Endothelial cell of umbilical vein (primary cell): ENCODE results near the gene INTS7. TPM values are rescaled to one million over a fixed set of nuclear protein-coding genes. Genes with fewer than 3 reads are reported as not detected.

ENCODE experiments used
- BruUV-seq: library from RNA; stranded (reverse); fragments of 400-500 nt; replicated peaks from 2 replicates; lab custom pipeline; 2021; lab: Mats Ljungman, UMichigan
- CTCF ChIA-PET: fragments of 300-600, 350-600 bp; sonication (Branson Sonifier 250); formaldehyde crosslinking; loops from one replicate; lab custom pipeline; 2021; ENCODE audit warnings: antibody characterized with exemption, inconsistent platforms; lab: Charles Lee
- POLR2A ChIA-PET: fragments of 300-600, 350-600 bp; sonication (Branson Sonifier 250); formaldehyde crosslinking; loops from one replicate; lab custom pipeline; 2021; ENCODE audit warnings: antibody characterized with exemption, inconsistent platforms; lab: Charles Lee
- DNase-seq: peaks from one replicate; pipeline ENCODE4 v3.0.0-alpha.2; 2011; ENCODE audit warnings: low read depth, low spot score
- FAIRE-seq: peaks from 2 replicates; lab custom pipeline; 2011; peaks lifted over from hg19 to GRCh38; lab: Jason Lieb, UNC
- H2AFZ ChIP-seq: 2 replicates; pipeline ENCODE4 v1.6.0; 2012; ENCODE audit warnings: low read depth, low read length, control low read depth, inconsistent platforms
- H3K27ac ChIP-seq: 2 replicates; pipeline ENCODE4 v1.5.1; 2011; ENCODE audit warnings: low read depth, mild to moderate bottlenecking, control low read depth, low read length, moderate library complexity; ENCODE audit not compliant: insufficient read depth
- H3K27me3 ChIP-seq, 2 experiments: 2 replicates each; pipeline versions ENCODE4 v1.6.0 to v1.6.1; 2011; ENCODE audit warnings: low read length in 2 of 2, mixed read lengths in 1 of 2; ENCODE audit not compliant: control insufficient read depth in 2 of 2, insufficient read depth in 2 of 2
- H3K36me3 ChIP-seq, 2 experiments: 2 replicates in 1 of 2; 3 replicates in 1 of 2; pipeline ENCODE4 v1.5.1; 2011; ENCODE audit warnings: low read length in 2 of 2, mild to moderate bottlenecking in 1 of 2, moderate library complexity in 1 of 2; ENCODE audit not compliant: control insufficient read depth in 2 of 2, insufficient read depth in 2 of 2; ENCODE audit errors: extremely low read depth in 1 of 2
- H3K4me1 ChIP-seq: 3 replicates; pipeline ENCODE4 v1.5.1; 2011; ENCODE audit warnings: mild to moderate bottlenecking, low read length; ENCODE audit not compliant: control insufficient read depth, insufficient read depth; ENCODE audit errors: extremely low read depth
- H3K4me2 ChIP-seq: 2 replicates; pipeline ENCODE4 v1.6.1; 2011; ENCODE audit warnings: low read length, control low read depth, mixed read lengths; ENCODE audit not compliant: insufficient read depth
- H3K4me3 ChIP-seq, 3 experiments: fragments of 200-600 bp in 1 of 3; sonication (generic), shearing (Covaris generic) in 1 of 3; replicated peaks in 1 of 3; 2 replicates each; pipeline ENCODE4 v1.5.1; 2011 to 2016; ENCODE audit warnings: control low read depth in 3 of 3, low read length in 3 of 3, mild to moderate bottlenecking in 2 of 3, inconsistent platforms in 1 of 3, low read depth in 1 of 3, moderate library complexity in 1 of 3; ENCODE audit not compliant: insufficient read depth in 1 of 3
- H3K79me2 ChIP-seq: 2 replicates; pipeline ENCODE4 v1.6.0; 2012; ENCODE audit warnings: low read length, inconsistent platforms; ENCODE audit not compliant: control insufficient read depth, insufficient read depth
- H3K9ac ChIP-seq: replicated peaks from 2 replicates; pipeline ENCODE3; 2011; ENCODE audit warnings: low read length, control low read depth; ENCODE audit not compliant: insufficient read depth; ENCODE audit errors: extremely low read depth
- H3K9me1 ChIP-seq: replicated peaks from 3 replicates; pipeline ENCODE4 v1.6.0; 2011; ENCODE audit warnings: mild to moderate bottlenecking, low read length; ENCODE audit not compliant: control insufficient read depth, insufficient read depth; ENCODE audit errors: extremely low read depth
- H3K9me3 ChIP-seq: replicated peaks from 2 replicates; pipeline ENCODE4 v1.5.1; 2012; ENCODE audit warnings: low read length, inconsistent platforms; ENCODE audit not compliant: control insufficient read depth, insufficient read depth
- H4K20me1 ChIP-seq: replicated peaks from 2 replicates; pipeline ENCODE3; 2011; ENCODE audit warnings: mild to moderate bottlenecking, low read length; ENCODE audit not compliant: control insufficient read depth, insufficient read depth; ENCODE audit errors: extremely low read depth
- CTCF ChIP-seq, 2 donors: IDR thresholded peaks; 1 replicate in 1 of 2; 2 replicates in 1 of 2; pipeline ENCODE4 v1.5.1; 2011; ENCODE audit warnings: low read length in 2 of 2, mild to moderate bottlenecking in 2 of 2, moderate library complexity in 2 of 2, control low read depth in 1 of 2, inconsistent platforms in 1 of 2, low read depth in 1 of 2; ENCODE audit not compliant: insufficient read depth in 1 of 2; ENCODE audit errors: extremely low read depth in 1 of 2
- EZH2 ChIP-seq: IDR thresholded peaks from 2 replicates; pipeline ENCODE4 v1.6.1; 2012; ENCODE audit warnings: borderline replicate concordance, low read depth, mild to moderate bottlenecking, moderate library complexity, low read length, inconsistent platforms; ENCODE audit not compliant: severe bottlenecking
- FOS ChIP-seq: IDR thresholded peaks from 2 replicates; pipeline ENCODE4 v1.6.1; 2011; ENCODE audit warnings: mild to moderate bottlenecking, low read length, moderate library complexity, borderline replicate concordance; ENCODE audit not compliant: insufficient read depth
- GATA2 ChIP-seq: IDR thresholded peaks from 2 replicates; pipeline ENCODE4 v1.7.0; 2011; ENCODE audit warnings: low read depth, mild to moderate bottlenecking, moderate library complexity, mixed read lengths, low read length; ENCODE audit not compliant: insufficient read length, insufficient read depth
- JUN ChIP-seq: IDR thresholded peaks from 2 replicates; pipeline ENCODE4 v1.6.1; 2011; ENCODE audit warnings: borderline replicate concordance, low read depth; ENCODE audit not compliant: insufficient read length, insufficient read depth
- MAX ChIP-seq: IDR thresholded peaks from 2 replicates; pipeline ENCODE4 v1.6.1; 2011; ENCODE audit not compliant: insufficient read depth, insufficient read length
- MYC ChIP-seq: IDR thresholded peaks from one replicate; pipeline ENCODE4 v1.6.1; 2011; ENCODE audit warnings: mild to moderate bottlenecking, low read depth, low read length
- POLR2A ChIP-seq: IDR thresholded peaks from 2 replicates; pipeline ENCODE4 v1.6.1; 2012; ENCODE audit warnings: low read depth, mild to moderate bottlenecking, control low read depth, low read length
- POLR2AphosphoS5 ChIP-seq: IDR thresholded peaks from 2 replicates; pipeline ENCODE4 v1.6.1; 2012; ENCODE audit warnings: low read depth, mild to moderate bottlenecking, control low read depth, low read length, moderate library complexity; ENCODE audit not compliant: insufficient read depth
- dilution Hi-C: fragments of 300-500 bp; cut with MboI; formaldehyde crosslinking; loops from one replicate; pipeline ENCODE4 v1.15.0; 2019; ENCODE audit warnings: low sequenced_read_pairs; ENCODE audit not compliant: extremely low pct_ligation_motif_present
- intact Hi-C: fragments of 100-400 bp; cut with micrococcal nuclease; formaldehyde crosslinking; loops from one replicate; pipeline ENCODE4 v1.10.0; 2022
- polyA plus RNA-seq, 4 experiments: library from polyadenylated mRNA; depleted of rRNA in 3 of 4; stranded (reverse) in 3 of 4; unstranded in 1 of 4; fragments of >200 nt; gene quantifications; 2 replicates each; pipeline versions ENCODE4 v1.2.1 to v1.2.3, GENCODE V29; 2011 to 2012; ENCODE audit warnings: missing spikeins in 1 of 4
- total RNA-seq: library from RNA; stranded (reverse); gene quantifications from 2 replicates; pipeline ENCODE4 v1.2.3, GENCODE V29; 2021

INTS7 gene
- total and polyA plus RNA-seq, 2 donors (not counting 3 experiments of a cell fraction or from before 2014, with no cell fraction given): 9.1 to 18.1 TPM

GRCh38 chr1:211952299-211952698 lies 83.1 kb downstream of the INTS7 start:
- no peak for TF ChIP-seq JUN
- no peak for TF ChIP-seq GATA2
- TF ChIP-seq POLR2AphosphoS5: no peak
- Histone ChIP-seq H3K27me3 (no peaks in the 10 kb centered on the region), H2AFZ (no peak overlapping the region), H3K4me1 (peaks cover 17% of the 10 kb centered on the region), H3K79me2 (no peaks in the 10 kb centered on the region), H3K27ac (no peak overlapping the region), H3K9ac (no peak overlapping the region), H3K9me3 (no peaks in the 10 kb centered on the region), H4K20me1 (no peaks in the 10 kb centered on the region), H3K4me3 (no peak overlapping the region), H3K36me3 (no peaks in the 10 kb centered on the region), H3K4me2 (no peak overlapping the region), H3K9me1 (no peaks in the 10 kb centered on the region)
- intact Hi-C loops: no loop called here
- BruUV-seq: no TSS peak
- FAIRE-seq (no peak), DNase-seq (no peak)
- CTCF ChIA-PET: no interaction called here
- dilution Hi-C loops: no loop called here
- POLR2A ChIA-PET: no interaction called here

- intact Hi-C loops (no loop called here), dilution Hi-C loops (no loop called here)
- BruUV-seq: no TSS peak
- H3K27ac ChIP-seq: peak overlapping the region; percentile 48
- H3K9ac ChIP-seq: no peak overlapping the region
- no peaks in the 10 kb centered on the region for H3K36me3 ChIP-seq
- H3K9me1 ChIP-seq: no peaks in the 10 kb centered on the region
- no peak overlapping the region for H2AFZ ChIP-seq
- no peaks in the 10 kb centered on the region for H3K27me3 ChIP-seq
- H3K79me2 ChIP-seq: no peaks in the 10 kb centered on the region
- H3K9me3 ChIP-seq: no peaks in the 10 kb centered on the region
- H3K4me1 ChIP-seq: peaks cover 17% of the 10 kb centered on the region
- no peaks in the 10 kb centered on the region for H4K20me1 ChIP-seq
- FAIRE-seq: peak; percentile 69
- CTCF ChIA-PET: no interaction called here
- TF ChIP-seq POLR2A: no peak
- TF ChIP-seq MYC: no peak
- TF ChIP-seq POLR2AphosphoS5: no peak
- TF ChIP-seq MAX: no peak
- peak; percentile 82 for TF ChIP-seq JUN
- TF ChIP-seq CTCF (IDR thresholded peaks at IDR 0.05; ENCODE audit: extremely low read depth in 1 of 2, insufficient read depth in 1 of 2, low read depth in 1 of 2, low read length in 2 of 2): no peak
- TF ChIP-seq EZH2: no peak
- no peak for TF ChIP-seq GATA2
- peak; percentile 73 for TF ChIP-seq FOS
- H3K4me3 ChIP-seq: no peak overlapping the region
- POLR2A ChIA-PET: no interaction called here
- H3K4me2 ChIP-seq: peak overlapping the region; percentile 17
- DNase-seq: peak; percentile 67
These were observed 83.5 kb downstream of the INTS7 start for GRCh38 chr1:211951856-211952255.
